DMS 273 treated with DMSO at 0.1 percent for 48 hours (cell line): Measurements from ENCODE around the gene AADACL4.
"Not testable (repeated sequence)": the region's sequence is repeated elsewhere in the genome, so short reads cannot be mapped to it uniquely, and the experiment has no call there.

Experiments
- DNase-seq: peaks from one replicate; lab custom pipeline; 2025; lab: John Stamatoyannopoulos, UW

AADACL4 gene

GRCh38 chr1:12629985-12630760 is 13.7 kb upstream of the AADACL4 start:
- DNase-seq = no peak

DNA sequence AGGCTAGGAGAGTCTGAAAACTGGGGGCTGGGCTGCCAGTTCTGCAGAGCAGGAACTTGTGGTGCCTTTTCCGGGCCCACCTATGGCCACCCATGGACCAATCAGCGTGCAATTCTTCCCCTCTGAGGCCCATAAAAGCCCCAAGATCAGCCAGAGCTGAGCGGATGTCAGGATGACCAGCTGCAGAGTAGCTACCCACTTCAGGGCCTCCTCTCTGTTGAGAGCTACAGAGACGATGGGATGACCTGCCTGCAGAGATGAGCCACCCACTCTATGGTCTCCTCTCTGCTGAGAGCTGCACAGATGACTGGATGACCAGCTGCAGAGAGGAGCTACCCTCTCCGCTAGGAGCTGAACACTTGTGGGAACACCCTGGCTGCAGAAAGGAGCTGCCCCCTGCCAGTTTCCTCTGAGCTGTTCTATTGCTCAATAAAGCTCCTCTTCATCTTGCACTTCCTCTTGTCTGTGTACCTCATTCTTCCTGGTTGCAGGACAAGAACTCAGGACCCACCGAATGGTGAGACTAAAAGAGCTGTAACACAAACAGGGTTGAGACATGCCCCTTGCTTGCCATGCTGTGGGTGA is 12.8 kb upstream of the AADACL4 start:
- DNase-seq = no peak

DNA sequence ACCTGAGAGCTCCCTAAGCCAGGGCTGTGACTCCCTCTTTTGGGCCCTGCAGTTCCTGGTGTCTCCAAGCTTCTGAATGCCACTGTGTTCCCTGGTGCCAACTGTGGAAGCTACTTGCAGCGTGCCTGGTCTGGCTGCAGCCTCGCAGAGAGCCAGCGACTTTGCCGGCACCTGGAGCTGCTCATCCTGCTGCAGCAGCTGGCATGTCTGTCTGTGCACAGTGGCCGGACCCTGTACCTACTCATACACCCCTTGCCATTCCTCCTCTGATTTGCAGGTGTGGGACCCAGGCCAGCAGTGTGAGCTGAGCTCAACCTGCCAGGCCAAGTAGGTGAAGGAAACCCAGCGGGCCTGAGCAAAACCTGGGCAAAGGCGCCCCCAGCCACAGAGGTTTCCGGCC is 12.3 kb upstream of the AADACL4 start:
- DNase-seq = no peak

- DNase-seq = no peak
Observed at GRCh38 chr1:12634156-12634555, 9.7 kb upstream of the AADACL4 start.

GRCh38 chr1:12634696-12635202 is 9.1 kb upstream of the AADACL4 start:
- no peak for DNase-seq

DNA sequence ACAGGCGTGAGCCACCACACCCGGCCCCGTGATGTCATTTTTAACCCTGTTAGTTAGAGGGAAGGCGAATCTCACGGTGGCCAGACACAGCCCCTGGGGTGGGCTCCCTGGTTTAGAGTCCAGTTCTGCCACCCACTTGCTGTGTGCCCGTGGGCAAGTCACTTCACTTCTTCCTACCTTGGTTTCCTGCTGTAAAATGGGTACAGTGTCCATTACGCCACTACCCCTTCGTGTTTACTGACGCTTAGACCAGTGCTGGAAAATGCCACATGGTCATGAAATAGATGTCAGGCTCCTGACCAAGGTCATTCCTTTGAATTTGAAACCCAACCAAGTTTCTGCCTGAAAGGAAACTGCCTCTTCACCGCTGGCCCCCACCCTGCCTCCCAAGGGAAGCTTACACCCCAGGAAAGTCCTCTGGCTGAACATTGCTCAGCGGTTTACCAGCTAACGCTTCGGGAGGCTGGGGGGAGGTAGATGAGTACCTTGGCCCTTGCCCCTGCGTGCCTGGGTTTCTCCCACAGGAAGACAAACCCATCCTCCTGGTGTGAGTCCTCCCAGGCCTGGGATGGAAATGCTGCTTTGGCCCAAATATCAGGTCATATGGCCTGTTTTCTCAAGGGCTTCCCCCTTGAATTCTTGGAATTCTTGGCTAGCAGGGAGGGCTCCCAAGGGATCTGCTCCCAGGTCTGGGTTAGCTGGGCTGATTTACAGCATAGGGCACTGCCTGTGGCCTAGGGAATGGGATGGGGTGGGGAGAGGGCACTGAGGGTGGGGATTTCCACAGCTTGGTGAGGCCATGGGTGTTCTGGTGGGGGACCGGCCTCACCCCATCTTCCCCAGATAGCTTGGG is 7.6 kb upstream of the AADACL4 start:
- DNase-seq = no peak

DNA sequence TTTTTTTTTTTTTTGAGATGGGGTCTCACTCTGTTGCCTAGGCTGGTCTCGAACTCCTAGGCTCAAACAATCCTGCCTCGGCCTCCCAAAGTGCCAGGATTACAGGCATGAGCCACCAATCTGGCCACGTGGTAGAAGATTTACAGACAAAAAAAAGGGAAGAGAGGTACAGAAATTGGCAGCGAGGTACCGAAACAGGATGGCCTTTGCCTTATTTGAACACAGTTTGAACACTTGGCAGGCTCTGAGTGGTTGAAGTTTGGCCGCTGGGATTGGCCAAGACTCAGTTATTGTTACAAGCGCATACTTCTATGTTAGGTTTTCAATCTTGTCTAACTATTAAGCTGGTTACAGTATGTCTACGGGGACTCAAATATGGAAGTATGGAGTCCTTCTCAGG is 6.2 kb upstream of the AADACL4 start:
- no peak for DNase-seq

- no peak for DNase-seq
Observed at GRCh38 chr1:12640237-12640957, 3.5 kb upstream of the AADACL4 start.

- DNase-seq = no peak
Observed at GRCh38 chr1:12640958-12641272, 3.0 kb upstream of the AADACL4 start.

- no peak for DNase-seq
Observed at GRCh38 chr1:12643079-12643478, 806 bp upstream of the AADACL4 start.

DNA sequence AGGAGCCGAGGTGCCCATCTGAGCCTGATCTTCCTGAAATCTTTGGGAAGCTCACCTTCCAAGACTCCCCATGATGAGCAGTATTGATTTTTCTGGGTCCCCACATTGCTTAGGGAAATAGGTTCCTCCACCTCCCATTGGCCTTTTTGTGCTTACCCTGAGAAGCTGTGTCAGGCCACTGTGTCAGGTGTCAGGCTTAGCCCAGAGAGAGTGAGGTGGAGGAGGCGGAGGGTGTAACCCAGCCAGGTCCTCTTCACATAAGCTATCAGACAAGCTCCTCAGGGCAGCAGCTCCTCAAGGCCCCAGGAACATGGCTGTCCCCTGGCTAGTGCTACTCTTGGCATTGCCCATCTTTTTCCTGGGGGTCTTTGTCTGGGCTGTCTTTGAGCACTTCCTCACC is 352 bp downstream of the AADACL4 start:
- DNase-seq = no peak

- no peak for DNase-seq
Observed at GRCh38 chr1:12644829-12645228, 944 bp downstream of the AADACL4 start.

DNA sequence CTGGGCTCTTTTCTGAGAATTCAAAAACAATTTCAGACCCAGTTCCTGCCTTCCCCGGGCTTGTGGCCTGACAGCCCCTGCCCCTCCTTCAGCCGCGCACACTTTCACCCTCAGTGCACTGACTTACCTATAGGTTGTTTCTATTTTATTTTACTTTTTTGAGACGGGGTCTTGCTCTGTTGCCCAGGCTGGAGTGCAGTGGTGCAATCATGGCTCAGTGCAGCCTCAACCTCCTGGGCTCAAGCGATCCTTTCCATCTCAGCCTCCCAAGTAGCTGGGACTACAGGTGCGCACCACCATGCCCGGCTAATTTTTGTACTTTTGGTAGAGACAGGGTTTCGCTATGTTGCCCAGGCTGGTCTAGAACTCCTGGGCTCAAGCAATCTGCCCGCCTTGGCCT is 1.5 kb downstream of the AADACL4 start:
- DNase-seq = not testable (repeated sequence)

DNA sequence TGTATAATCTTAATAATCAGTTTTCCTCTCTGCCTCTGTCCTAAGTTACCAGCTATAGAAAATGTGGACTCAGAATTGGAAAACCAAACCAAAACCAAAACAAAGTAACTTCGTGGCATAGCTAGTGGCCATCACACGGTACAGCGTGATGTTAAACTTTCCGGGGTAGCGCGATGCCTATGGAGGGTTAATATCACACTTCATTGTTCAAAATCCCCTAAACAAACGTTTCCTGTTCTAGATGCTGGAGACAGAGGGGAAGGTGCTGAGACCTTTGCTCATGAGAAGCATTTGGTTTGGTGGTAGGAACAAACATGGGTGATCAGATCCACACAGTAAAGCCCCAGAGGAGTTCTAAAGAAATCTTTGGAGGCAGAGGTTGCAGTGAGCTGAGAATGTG is 4.9 kb downstream of the AADACL4 start:
- no peak for DNase-seq

DNA sequence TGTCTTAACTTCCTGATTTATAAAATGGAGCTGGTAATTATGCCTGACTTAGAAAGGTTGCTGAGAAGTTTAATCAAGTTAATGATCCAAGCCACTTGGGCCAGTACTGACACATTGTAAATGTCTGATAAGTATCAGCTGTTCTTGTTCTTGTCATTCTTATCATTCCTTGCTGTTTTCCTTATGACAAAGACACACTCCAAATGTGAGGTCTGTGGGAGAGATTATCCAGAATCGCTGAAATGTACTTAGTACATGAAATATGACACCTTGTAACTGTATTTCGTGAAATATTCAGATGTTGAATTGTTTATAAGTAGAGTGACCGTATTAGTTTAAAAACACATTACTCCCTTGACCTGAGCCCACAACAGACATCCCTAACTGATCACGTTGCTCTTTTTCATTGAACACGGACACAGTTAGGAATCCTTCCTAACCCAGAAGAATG is 6.1 kb downstream of the AADACL4 start:
- no peak for DNase-seq

- DNase-seq = no peak
Observed at GRCh38 chr1:12654004-12654567, 10.2 kb downstream of the AADACL4 start.

- no peak for DNase-seq
Observed at GRCh38 chr1:12654657-12655056, 10.8 kb downstream of the AADACL4 start.

DNA sequence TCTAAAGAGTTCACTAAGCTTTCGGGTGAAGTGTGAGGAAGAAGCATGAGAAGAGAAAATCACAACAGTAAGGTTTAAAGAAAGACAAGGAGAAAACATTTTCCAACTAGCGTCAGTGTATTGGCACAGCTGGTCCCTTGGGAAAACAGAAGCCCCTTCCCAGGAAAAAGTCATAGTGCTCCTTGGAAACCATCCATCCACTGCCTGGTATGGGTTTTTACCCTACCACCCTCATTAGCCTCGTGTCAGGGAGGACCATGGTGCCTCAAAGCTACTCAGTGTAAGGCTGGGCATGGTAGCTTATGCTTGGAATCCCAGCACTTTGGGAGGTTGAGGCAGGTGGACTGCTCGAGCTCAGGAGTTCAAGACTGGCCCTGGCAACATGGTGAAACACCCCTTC is 12.7 kb downstream of the AADACL4 start:
- no peak for DNase-seq

DNA sequence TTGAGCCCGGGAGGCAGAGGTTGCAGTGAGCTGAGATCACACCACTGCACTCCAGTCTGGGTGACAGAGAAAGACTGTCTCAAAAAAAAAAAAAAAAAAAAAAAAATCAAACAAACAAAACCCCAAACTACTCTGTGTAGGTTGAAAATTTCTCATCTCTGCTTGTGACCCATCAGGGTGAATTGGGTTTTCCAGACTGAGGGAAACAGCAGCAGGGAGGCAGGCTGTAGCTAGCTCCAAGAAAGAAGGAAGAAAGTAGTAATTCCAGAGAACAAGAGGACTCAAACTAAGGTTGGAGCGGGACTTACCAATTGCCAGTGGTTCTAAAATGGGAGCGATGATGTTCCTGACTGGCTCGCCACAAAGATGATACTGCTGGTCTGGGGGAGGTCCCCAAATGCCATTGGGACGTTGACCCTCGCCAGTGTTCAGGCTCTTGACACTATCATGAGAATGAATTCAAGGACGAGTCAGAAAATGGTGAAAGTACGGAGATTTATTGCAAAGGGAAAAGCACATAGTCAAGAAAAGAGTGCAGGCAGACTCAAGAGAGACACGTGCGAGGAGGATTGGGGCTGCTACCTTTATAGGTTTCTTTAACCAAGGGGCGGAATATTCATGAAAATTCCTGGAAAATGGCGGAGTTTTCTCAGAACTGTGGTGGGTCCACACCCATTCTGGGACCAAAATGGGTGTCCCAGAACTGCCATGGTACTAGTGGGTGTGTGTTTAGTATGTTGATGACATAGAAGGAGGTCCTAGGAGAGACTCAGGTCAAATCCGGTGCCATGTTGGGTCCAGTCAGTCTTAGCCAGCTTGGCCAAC is 13.4 kb downstream of the AADACL4 start:
- DNase-seq = no peak

DNA sequence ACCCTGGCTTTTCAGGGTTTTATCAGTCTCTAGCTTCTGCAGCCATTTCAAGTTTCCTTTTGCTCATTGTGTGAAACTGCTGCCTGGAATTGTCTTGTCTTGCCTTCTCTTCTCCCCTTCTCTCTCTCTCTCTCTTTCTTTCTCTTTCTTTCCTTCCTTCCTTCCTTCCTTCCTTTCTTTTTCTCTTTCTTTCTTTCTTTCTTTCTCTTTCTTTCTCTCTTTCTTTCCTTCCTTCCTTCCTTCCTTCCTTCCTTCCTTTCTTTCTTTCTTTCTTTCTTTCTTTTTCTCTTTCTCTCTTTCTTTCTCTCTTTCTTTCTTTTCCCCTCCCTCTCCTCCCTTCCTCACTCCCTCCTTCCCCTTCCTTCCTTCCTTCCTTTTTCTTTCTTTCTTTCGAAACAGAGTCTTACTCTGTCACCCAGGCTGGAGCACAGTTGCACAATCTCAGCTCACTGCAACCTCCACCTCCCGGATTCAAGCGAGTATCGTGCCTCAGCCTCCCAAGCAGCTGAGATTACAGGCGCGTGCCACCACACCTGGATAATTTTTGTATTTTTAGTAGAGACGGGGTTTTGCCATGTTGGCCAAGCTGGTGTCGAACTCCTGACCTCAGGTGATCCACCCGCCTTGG is 14.1 kb downstream of the AADACL4 start:
- not testable (repeated sequence) for DNase-seq
